Epithelial cell of proximal tubule (primary cell): ENCODE results near the gene SEMA6A. TPM values are rescaled to one million over a fixed set of nuclear protein-coding genes. Genes with fewer than 3 reads are reported as not detected.
A peak's percentile ranks its signal among the peaks of the same experiment; 100 is the strongest.

Source experiments
- DNase-seq: peaks from one replicate; pipeline ENCODE4 v3.0.0-alpha.2; 2011; ENCODE audit warnings: low read depth
- H3K4me3 ChIP-seq: 2 replicates; pipeline ENCODE4 v1.5.1; 2011; ENCODE audit warnings: low read depth, mild to moderate bottlenecking, low read length
- CTCF ChIP-seq: conservative IDR thresholded peaks from 2 replicates; pipeline ENCODE4 v1.5.1; 2012; ENCODE audit warnings: low read depth, mild to moderate bottlenecking, low read length
- total RNA-seq: library from RNA; depleted of rRNA; stranded (reverse); fragments of >200 nt; gene quantifications from 2 replicates; pipeline ENCODE4 v1.2.3, GENCODE V29; 2015

The SEMA6A gene
- total RNA-seq: 8.3 and 11.6 TPM in 2 replicates

GRCh38 chr5:116574367-116575325 is at the start of gene SEMA6A:
Gene SEMA6A, minus strand, starts transcription at chr5:116574823. Its CDS starts 69,879 bp downstream, at chr5:116504944.
- DNase-seq: peak; percentile 84
- peak; percentile 34 for TF ChIP-seq CTCF
- peak within 1 kb of the TSS; percentile 90 for H3K4me3 ChIP-seq

- TF ChIP-seq CTCF: no peak
- H3K4me3 ChIP-seq: no peak overlapping the region
- DNase-seq: no peak
These were observed 47.9 kb upstream of the SEMA6A start for GRCh38 chr5:116622375-116623050.

GRCh38 chr5:116621599-116621998 is 47.0 kb upstream of the SEMA6A start:
- no peak for TF ChIP-seq CTCF
- DNase-seq: no peak
- no peak overlapping the region for H3K4me3 ChIP-seq

GRCh38 chr5:116616876-116617275 is 42.3 kb upstream of the SEMA6A start:
- no peak for TF ChIP-seq CTCF

GRCh38 chr5:116614603-116614920 is 39.9 kb upstream of the SEMA6A start:
- TF ChIP-seq CTCF: no peak
- no peak overlapping the region for H3K4me3 ChIP-seq
- peak; percentile 77 for DNase-seq

More at GRCh38 chr5:116616876-116617275, 42.3 kb upstream of the SEMA6A start:
- DNase-seq: no peak
- no peak overlapping the region for H3K4me3 ChIP-seq

- H3K4me3 ChIP-seq: no peak overlapping the region
- DNase-seq: no peak
- no peak for TF ChIP-seq CTCF
These were observed 38.8 kb upstream of the SEMA6A start for GRCh38 chr5:116613445-116613844.
